ENCODE measurements around the gene PCCA. TPM values are rescaled to one million over a fixed set of nuclear protein-coding genes. Genes with fewer than 3 reads are reported as not detected.

The PCCA gene
- total RNA-seq, 1 donor from 2014 or later, result 15.3 TPM

- ChIA-PET POLR2A (no interaction called here), CTCF (no interaction called here)
- ATAC-seq (ENCODE audit: low read depth), result no peak
- Mint-ChIP-seq H3K9me3 (peaks cover 21% of the 10 kb centered on the region), H3K4me1 (no peaks in the 10 kb centered on the region), H3K4me3 (no peak overlapping the region), H3K27ac (no peak overlapping the region), H3K27me3 (no peaks in the 10 kb centered on the region), H3K36me3 (ENCODE audit: low read depth) (peaks cover 24% of the 10 kb centered on the region)
- TF ChIP-seq, protein P1, sequence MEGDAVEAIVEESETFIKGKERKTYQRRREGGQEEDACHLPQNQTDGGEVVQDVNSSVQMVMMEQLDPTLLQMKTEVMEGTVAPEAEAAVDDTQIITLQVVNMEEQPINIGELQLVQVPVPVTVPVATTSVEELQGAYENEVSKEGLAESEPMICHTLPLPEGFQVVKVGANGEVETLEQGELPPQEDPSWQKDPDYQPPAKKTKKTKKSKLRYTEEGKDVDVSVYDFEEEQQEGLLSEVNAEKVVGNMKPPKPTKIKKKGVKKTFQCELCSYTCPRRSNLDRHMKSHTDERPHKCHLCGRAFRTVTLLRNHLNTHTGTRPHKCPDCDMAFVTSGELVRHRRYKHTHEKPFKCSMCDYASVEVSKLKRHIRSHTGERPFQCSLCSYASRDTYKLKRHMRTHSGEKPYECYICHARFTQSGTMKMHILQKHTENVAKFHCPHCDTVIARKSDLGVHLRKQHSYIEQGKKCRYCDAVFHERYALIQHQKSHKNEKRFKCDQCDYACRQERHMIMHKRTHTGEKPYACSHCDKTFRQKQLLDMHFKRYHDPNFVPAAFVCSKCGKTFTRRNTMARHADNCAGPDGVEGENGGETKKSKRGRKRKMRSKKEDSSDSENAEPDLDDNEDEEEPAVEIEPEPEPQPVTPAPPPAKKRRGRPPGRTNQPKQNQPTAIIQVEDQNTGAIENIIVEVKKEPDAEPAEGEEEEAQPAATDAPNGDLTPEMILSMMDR (IDR thresholded peaks at IDR 0.05), result no peak
- DNase-seq, result no peak
- intact Hi-C loops (cut with micrococcal nuclease), result no loop called here
Measured at GRCh38 chr13:100399455-100399854, 310.6 kb downstream of the PCCA start.

DNA sequence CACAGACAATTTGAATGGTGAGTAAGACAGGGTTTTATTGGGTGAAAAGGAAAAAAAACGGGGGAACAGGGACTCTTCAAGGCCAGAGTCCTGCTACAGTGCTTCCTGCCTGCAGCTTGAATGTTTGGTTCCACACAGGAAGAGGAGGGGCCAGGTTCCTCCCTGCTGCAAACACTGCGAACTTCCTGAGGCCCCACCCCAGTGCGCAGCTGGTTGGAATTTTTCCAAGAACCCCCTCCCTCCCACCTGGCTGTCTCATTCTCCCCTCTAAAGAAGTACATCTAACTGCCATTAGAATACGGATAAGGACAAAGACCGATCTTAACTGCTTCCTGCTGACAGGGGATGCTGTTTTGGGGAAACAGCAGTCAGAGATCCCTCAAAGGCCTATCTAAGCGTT is 314.8 kb downstream of the PCCA start:
- Mint-ChIP-seq H3K36me3 (ENCODE audit: low read depth) (peaks cover 41% of the 10 kb centered on the region), H3K9me3 (peaks cover 40% of the 10 kb centered on the region), H3K27ac (no peak overlapping the region), H3K4me1 (no peaks in the 10 kb centered on the region), H3K27me3 (no peaks in the 10 kb centered on the region), H3K4me3 (no peak overlapping the region)
- ChIA-PET POLR2A (no interaction called here), CTCF (no interaction called here)
- ATAC-seq (ENCODE audit: low read depth), result no peak
- DNase-seq, result no peak
- TF ChIP-seq, protein P1 (IDR thresholded peaks at IDR 0.05), result no peak
- intact Hi-C loops (cut with micrococcal nuclease), result no loop called here

DNA sequence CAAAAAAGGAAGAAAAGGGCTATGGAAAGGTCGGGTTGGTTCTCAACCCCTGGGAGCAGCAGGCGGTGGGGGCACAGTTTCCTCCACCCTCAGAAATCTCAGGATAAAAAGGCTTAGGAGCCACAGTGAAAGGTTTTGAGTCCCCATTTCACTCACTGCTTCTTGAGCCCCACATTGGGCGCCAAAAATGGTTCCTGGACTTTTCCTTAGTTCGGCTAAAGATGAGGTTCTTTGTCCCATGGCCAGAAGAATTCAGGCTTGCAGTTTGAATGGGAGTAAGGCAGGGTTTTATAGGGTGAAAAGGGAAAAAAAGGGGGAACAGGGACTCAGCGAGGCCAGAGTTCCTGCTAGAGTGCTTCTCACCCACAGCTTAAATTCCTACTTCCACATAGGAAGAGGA is 320.2 kb downstream of the PCCA start:
- ATAC-seq (ENCODE audit: low read depth), result no peak

GRCh38 chr13:100423375-100423774 is 334.5 kb downstream of the PCCA start:
- ATAC-seq (ENCODE audit: low read depth), result no peak
- H3K27me3 Mint-ChIP-seq, result no peaks in the 10 kb centered on the region
- no peak overlapping the region for H3K27ac Mint-ChIP-seq

More for the DNA sequence above, 320.2 kb downstream of the PCCA start:
- intact Hi-C loops (cut with micrococcal nuclease), result no loop called here
- CTCF ChIA-PET, result no interaction called here
- TF ChIP-seq, protein P1 (IDR thresholded peaks at IDR 0.05), result no peak
- no peaks in the 10 kb centered on the region for H3K27me3 Mint-ChIP-seq
- H3K4me1 Mint-ChIP-seq, result no peaks in the 10 kb centered on the region
- no peak overlapping the region for H3K27ac Mint-ChIP-seq
- peaks cover 44% of the 10 kb centered on the region for H3K9me3 Mint-ChIP-seq
- POLR2A ChIA-PET, result no interaction called here
- no peak for DNase-seq
- H3K4me3 Mint-ChIP-seq, result no peak overlapping the region
- peaks cover 42% of the 10 kb centered on the region for H3K36me3 Mint-ChIP-seq (ENCODE audit: low read depth)

DNA sequence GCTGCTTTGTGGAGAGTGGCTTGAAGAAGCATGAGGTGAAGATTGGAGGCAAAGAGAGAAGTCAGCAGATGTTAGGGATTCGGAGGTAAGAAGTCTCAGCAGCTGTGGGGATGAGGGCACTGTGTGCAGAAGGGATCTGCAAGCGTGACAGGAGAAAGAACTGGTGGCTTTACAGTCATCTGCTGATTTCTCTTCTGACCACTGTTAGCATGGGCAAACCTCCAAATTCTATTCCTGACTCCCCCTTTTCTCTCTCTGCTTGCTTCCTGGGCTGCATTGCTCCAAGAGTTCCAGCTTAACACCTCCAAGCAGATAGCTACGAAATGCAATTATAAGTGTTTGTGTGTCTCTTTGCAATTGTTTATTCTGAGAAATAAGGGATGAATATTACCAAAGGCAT is 340.1 kb downstream of the PCCA start:
- Mint-ChIP-seq H3K36me3 (ENCODE audit: low read depth) (peaks cover 36% of the 10 kb centered on the region), H3K9me3 (peaks cover 5% of the 10 kb centered on the region), H3K4me3 (no peak overlapping the region), H3K27ac (no peak overlapping the region), H3K27me3 (no peaks in the 10 kb centered on the region), H3K4me1 (no peaks in the 10 kb centered on the region)
- intact Hi-C loops (cut with micrococcal nuclease), result no loop called here
- POLR2A ChIA-PET, result no interaction called here
- ATAC-seq (ENCODE audit: low read depth) (no peak), DNase-seq (no peak)
- TF ChIP-seq, protein P1 (IDR thresholded peaks at IDR 0.05), result no peak
- CTCF ChIA-PET, result no interaction called here

More at GRCh38 chr13:100423375-100423774, 334.5 kb downstream of the PCCA start:
- ChIA-PET CTCF (no interaction called here), POLR2A (no interaction called here)
- peaks cover 12% of the 10 kb centered on the region for H3K36me3 Mint-ChIP-seq (ENCODE audit: low read depth)
- DNase-seq, result no peak
- H3K4me1 Mint-ChIP-seq, result no peaks in the 10 kb centered on the region
- H3K4me3 Mint-ChIP-seq, result no peak overlapping the region
- H3K9me3 Mint-ChIP-seq, result no peaks in the 10 kb centered on the region
- TF ChIP-seq, protein P1 (IDR thresholded peaks at IDR 0.05), result no peak
- intact Hi-C loops (cut with micrococcal nuclease), result no loop called here
